IPS DF 19.7 (cell line): Measurements from ENCODE around the gene GPR15.
A peak's percentile ranks its signal among the peaks of the same experiment; 100 is the strongest.

Experiments
- DNase-seq: peaks from one replicate; pipeline ENCODE4 v3.0.0-alpha.2; 2013; ENCODE audit warnings: low read depth, low spot score

GPR15 gene

DNA sequence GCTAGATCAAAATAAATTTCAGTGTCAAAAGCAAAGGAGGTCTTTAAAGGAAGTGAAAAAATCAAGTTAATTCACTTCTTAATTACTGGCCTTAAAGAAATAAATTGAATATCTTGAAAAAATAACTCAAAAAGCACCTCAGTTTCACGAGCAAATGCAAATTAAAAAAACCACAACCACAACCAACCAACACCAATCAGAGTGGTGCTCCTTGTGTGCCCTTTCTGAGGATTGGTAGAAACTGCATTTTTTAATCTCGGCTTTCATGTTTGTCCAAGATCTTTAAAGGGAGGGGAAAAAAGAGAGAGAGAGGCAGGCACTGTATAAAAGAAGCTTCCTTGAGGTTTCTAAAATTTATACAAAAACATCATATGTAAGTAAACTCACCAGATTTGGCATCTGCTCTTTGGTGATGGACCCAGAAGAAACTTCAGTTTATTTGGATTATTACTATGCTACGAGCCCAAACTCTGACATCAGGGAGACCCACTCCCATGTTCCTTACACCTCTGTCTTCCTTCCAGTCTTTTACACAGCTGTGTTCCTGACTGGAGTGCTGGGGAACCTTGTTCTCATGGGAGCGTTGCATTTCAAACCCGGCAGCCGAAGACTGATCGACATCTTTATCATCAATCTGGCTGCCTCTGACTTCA, at the start of gene GPR15:
TSS of gene GPR15 (plus strand) at position 357 of the 653 bp plus-strand sequence. CDS start at position 413, 56 bp downstream.
- no peak for DNase-seq

- DNase-seq = no peak
These were observed 48.9 kb upstream of the GPR15 start for GRCh38 chr3:98482717-98483482.

GRCh38 chr3:98483626-98484025, 48.2 kb upstream of the GPR15 start:
- no peak for DNase-seq

DNA sequence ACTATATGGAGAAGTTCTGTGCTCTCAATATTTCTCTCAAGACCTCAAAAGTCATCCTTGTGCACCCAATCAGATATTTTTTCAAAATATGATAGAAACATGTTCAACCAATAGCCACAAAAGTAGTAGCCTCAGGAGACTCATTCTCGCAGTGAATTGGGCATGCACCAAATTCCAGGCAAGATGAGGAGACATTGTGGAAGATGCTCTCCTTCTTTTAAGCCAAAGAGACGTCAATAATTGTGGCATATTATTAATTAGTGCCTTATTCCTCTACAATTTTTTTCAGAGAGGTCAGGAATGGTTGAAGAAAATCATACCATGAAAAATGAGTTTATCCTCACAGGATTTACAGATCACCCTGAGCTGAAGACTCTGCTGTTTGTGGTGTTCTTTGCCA, 34.4 kb upstream of the GPR15 start, which contains the start of gene OR5K2:
TSS of gene OR5K2 (plus strand) at position 301 of the 400 bp plus-strand sequence. CDS start at position 301, 0 bp downstream.
- DNase-seq = no peak

- DNase-seq = no peak
These were observed 31.8 kb upstream of the GPR15 start for GRCh38 chr3:98500019-98500418.

- no peak for DNase-seq
These were observed 30.5 kb upstream of the GPR15 start for GRCh38 chr3:98501270-98501669.

- no peak for DNase-seq
These were observed 29.8 kb upstream of the GPR15 start for GRCh38 chr3:98501863-98502576.

DNA sequence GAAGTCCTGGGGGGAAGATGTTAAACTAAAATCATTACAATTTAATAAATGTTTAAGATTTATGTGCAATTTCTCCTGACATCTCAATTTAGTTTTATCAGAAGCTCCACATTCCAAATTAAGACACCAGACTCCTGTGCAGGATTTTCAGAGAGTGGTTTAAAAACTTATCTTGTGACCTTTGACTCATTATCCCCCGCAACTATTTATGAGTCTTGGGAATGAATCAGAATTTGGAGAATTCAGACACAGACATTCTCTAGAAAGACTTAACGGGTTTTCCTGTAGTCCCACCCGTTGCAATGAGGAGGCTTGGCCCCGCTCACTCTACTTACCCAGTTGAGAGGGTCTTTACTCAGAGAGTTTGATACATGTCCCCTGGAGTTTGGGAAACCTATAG, 27.2 kb upstream of the GPR15 start:
- no peak for DNase-seq

DNA sequence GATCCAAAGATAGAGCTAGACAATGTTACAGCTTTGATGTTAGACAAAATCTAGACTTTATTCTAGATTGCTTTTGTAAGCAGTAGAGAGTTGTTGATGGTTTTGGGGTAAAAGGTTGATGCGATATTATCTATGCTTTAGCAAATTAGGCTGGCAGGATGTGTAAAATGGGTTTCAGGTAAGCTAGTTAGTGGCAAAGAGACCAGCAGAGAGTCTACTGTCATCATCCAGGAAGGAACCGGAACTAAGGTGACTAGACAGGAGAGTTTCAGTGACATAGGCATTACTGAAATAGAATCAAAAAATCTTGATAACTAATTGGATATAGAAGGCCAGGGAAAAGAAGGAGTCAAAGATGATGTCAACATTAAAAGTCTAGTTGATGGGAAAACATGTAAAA, 23.2 kb upstream of the GPR15 start:
- no peak for DNase-seq

DNA sequence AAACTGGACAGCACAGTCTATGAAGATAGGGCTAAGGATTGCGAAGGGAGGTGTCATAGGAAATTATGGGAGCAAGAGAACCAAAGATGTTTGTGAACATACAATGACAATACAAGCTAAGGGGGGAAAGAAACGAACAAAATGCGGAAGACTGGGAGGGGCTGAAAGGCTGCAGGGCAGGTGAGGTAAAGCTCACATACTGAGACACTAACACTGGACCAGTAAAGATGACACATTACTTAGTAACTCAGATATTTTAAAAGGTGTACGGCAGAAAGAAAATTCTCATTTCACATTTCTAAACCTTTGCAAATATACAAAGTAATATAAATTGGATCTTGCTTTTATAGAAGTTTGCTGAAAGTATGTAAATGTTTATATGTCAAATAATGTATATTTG, 19.2 kb upstream of the GPR15 start:
- no peak for DNase-seq

- no peak for DNase-seq
These were observed 18.7 kb upstream of the GPR15 start for GRCh38 chr3:98513091-98513511.

GRCh38 chr3:98513736-98514135, 18.0 kb upstream of the GPR15 start:
- no peak for DNase-seq

DNA sequence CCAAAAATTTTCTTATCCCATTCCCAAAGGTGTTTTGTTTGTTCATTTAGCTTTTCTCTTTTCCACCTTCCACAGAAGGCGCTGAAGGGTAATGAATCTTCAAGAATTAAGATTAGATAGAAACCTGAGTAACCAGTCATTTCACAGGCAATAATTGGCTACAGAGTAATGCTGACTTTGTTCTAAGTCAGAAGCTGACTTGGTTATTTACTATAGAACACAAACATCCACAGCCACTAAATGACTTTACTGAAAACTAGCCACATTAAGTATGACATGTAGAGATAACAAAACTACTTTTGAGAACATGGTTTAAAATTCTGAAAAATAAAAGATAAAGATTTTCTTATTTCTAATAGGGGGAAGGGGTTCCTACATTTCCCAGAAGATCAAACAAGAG, 16.8 kb upstream of the GPR15 start:
- DNase-seq = no peak

DNA sequence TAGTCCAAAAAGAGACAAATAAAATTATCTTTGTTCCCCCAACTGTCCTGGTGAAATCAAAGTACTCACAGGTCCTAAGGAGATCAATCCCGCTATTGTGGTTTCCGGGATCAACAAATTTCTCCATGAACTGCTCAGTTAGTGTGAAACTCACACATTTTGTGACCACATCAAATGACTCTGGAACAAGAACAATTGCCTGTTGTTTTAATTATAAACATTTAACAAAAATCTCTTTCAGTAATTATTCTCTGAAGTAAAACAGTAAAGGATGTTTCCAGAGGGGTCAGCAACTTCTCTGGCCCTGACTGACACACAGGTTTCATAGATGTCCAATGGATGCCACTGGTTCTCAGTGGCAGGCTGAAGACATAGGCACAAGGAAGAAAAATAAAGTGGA, 13.0 kb upstream of the GPR15 start:
- no peak for DNase-seq

DNA sequence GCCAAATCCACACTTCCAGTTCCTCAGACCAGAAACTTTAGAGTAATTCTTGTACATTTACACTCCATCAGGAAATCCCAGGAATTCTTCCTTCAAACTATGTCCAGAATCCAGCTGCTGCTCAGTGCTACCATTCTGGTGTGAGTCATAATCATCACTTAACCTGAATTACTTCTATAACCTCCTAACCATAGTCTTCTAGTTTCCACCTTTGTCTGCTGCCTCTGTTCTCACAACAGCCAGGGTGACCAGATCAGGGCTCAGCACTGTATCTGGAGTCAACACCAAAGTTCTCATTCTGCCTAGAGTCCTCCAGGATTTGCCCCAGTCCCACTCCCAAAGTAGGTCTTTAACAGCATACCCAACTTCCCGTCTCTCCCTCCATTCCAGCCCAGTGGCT, 12.4 kb upstream of the GPR15 start:
- no peak for DNase-seq

- DNase-seq = no peak
These were observed 9.8 kb upstream of the GPR15 start for GRCh38 chr3:98521897-98522543.

- peak; percentile 76 for DNase-seq
These were observed 9.1 kb upstream of the GPR15 start, which contains the start of gene CLDND1 for GRCh38 chr3:98522544-98523281. Gene CLDND1 (minus strand): TSS chr3:98522902. CDS start chr3:98521424, 1,478 bp downstream.

DNA sequence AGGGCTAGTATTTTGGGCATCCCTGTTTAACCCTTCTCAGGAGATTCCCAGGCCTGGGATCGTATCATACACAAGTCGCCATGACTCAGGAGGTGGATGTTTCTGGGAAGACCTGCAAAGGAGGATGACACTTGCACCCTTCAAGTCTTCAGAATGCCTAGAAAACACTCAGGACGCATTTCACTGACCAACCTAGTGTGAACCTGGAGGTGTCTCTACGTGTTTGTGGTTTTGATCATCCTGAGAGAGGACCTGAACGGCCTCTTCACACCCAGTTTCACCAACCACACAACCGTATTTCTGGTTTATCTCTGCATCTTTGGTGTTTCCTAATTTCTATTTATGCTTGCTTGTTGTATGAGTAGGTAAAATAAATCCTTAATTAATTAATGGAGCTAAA, 6.3 kb upstream of the GPR15 start:
- no peak for DNase-seq

DNA sequence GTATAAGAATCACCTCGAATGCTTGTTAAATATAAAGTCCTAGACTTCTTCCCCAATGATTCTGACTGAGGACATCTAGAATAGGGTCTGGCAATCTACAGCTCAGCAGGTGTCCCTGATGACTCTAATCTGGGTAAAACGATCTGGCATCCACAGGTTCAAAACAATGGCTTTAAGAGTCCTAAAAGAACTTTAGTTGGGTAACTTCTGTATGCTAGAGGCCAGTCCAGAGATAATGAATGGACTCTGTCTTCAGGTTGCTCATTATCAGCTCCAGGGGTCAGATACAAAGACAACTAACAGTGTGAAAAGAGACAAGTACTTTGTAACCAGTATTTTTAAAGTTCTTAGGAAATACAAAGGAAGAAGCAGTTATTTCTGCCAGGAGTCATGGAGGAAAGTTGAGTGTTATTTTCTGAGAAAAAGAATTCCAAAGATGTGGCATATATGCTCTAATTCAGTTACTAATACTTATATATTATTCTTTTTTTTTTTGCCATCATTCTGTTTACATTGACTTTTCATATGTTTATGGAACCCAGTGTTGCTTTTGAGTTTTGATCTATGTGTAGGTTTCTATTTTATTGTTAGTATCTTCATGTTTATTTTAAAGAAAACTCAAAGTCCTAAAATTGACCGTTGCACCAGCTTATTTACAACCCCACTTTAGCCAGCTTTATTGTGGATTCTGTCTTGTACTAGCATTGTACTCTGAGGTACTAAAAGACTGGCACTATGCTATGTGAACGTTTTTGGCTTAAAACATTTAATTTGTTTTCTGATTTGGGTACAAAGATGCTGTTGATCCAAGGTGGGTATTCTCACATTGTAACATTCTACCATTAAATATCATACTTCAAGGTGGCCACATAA, 3.1 kb upstream of the GPR15 start:
- no peak for DNase-seq

DNA sequence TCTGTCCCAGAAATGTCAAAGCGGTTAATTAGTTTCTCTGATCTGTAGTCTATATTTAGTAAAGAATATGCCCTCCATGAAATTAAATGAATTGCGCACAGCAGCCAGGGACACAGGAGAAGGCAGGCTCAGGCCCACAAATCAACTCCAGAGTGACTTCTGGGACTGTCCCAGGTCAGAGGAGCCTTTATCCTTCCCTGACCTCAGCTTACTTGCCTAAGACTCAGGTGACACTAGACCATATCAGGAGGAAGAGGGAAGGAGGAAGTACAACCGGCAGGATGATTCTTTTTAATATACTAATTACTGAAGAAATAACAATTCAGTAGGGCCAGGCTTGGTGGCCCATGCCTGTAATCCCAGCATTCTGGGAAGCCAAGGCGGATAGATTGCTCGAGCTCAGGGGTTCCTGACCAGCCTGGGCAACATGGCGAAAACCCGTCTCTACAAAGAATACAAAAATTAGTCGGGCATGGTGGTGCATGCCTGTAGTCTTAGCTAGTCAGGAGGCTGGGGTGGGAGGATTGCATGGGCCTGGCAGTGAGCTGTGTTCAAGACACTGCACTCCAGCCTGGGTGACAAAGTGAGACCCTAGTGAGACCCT, 1.8 kb upstream of the GPR15 start:
- no peak for DNase-seq
